ENCODE data around the gene THADA.

Gene THADA

DNA sequence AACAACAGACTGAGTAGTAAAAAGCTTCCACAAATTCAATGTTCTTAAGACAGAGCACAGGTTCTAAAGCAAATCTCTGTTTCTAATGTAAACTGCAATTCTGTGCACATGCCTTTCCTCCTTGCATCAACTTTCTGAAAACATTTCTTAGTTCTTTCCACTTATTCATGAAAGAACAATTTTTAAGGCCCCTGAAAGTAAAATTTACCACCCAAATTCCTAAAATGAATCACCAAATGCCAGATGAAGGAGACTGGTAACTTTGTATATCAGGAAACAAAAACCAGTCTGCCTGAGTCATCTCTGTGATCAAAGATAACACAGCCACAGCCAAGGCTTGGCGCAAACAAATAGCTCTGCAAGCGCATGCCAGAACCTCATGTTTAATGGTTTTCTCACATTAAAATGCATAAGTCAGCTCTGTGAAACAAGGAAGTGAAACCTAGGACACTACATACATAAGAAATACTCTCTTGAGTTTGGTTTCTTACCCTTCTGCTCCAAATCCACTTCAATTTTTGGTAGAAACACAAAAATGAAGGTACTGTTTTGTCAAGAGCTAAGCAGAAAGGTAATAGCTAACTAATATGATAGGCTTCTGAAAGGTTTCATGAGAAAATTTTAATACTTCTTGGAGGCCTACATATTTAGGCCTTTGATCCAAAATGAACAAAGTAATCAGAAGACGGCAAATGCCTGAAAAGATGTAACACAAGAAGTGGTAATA, 169.4 kb downstream of the THADA start:
- Histone ChIP-seq H3K4me3 (ENCODE audit: severe bottlenecking) (no peak overlapping the region), H3K4me1 (ENCODE audit: insufficient read depth, poor library complexity, severe bottlenecking) (peaks cover 43% of the 10 kb centered on the region), H3K9me3 (ENCODE audit: severe bottlenecking) (no peaks in the 10 kb centered on the region), H3K27ac (ENCODE audit: poor library complexity, severe bottlenecking) (peak overlapping the region; percentile 83), H3K27me3 (ENCODE audit: insufficient read depth, poor library complexity, severe bottlenecking) (no peaks in the 10 kb centered on the region), H3K36me3 (ENCODE audit: low read depth) (peaks cover 6% of the 10 kb centered on the region)
- DNase-seq (ENCODE audit: low spot score) (peak; percentile 78), ATAC-seq (ENCODE audit: low read depth) (peak; percentile 95)
- TF ChIP-seq, protein P1, sequence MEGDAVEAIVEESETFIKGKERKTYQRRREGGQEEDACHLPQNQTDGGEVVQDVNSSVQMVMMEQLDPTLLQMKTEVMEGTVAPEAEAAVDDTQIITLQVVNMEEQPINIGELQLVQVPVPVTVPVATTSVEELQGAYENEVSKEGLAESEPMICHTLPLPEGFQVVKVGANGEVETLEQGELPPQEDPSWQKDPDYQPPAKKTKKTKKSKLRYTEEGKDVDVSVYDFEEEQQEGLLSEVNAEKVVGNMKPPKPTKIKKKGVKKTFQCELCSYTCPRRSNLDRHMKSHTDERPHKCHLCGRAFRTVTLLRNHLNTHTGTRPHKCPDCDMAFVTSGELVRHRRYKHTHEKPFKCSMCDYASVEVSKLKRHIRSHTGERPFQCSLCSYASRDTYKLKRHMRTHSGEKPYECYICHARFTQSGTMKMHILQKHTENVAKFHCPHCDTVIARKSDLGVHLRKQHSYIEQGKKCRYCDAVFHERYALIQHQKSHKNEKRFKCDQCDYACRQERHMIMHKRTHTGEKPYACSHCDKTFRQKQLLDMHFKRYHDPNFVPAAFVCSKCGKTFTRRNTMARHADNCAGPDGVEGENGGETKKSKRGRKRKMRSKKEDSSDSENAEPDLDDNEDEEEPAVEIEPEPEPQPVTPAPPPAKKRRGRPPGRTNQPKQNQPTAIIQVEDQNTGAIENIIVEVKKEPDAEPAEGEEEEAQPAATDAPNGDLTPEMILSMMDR (IDR thresholded peaks at IDR 0.05; ENCODE audit: poor library complexity, severe bottlenecking), result no peak

DNA sequence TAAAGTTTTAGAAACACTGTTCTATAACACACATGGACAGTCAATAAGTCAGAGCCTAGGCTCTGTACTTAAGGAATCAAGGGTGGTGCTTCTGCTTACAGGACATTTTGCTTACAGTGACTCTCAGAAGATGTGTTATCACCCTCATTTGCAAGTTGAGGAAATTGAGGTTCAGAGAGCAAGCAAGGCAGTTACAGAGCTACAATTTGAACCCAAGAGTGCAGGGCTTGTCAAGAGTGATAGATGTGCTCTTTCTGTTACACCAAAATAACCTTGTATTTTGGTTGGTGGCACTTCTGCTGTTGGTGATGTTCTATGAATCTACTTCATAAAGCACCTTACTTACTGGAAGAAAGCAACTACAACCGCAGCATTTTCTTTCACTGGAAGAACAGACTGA, 170.2 kb downstream of the THADA start:
- peaks cover 49% of the 10 kb centered on the region for H3K4me1 ChIP-seq (ENCODE audit: insufficient read depth, poor library complexity, severe bottlenecking)

DNA sequence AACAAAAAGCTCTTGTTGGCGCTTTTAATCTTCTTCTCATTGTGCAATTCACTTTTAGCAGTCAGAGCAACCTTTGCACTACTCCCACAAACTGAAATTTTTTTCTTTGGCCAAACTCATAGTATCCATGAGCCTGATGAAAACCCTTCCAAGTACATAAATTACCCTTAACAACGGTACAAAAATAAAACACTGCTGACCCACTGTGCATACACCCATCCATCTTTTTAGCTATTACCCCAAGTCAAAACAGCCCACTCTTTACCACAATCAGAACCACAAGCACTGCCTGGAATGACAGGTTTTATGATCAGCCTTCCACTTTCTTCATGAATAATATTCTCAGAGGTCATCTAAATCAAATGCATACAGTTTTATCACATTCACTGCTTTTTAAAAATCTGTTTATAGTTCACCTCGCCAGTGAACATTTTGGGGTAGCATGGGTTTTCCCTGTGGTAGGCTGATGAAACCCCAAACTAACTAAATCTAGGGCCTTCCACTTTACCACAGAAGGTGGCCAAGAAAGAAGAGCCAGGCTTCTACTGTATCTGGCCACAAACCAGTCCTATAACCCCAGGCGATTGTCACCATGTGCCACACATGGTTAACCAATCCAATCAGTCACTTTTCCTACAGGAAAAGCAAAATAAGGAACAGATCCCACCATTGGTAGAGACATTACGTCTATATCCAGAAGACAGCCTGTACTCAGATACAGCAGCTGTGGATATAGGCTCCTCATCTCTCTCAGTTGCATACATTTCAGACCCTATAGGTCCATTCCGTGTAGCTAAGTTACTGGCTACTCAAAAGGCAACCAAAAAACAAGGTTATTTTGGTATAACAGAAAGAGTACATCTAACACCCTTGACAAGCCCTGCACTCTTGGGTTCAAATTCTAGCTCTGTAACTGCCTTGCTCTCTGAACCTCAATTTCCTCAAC, 171.3 kb downstream of the THADA start:
- TF ChIP-seq, protein P1 (IDR thresholded peaks at IDR 0.05; ENCODE audit: poor library complexity, severe bottlenecking), result no peak
- Histone ChIP-seq H3K4me1 (ENCODE audit: insufficient read depth, poor library complexity, severe bottlenecking) (peaks cover 46% of the 10 kb centered on the region), H3K9me3 (ENCODE audit: severe bottlenecking) (no peaks in the 10 kb centered on the region), H3K4me3 (ENCODE audit: severe bottlenecking) (no peak overlapping the region), H3K27me3 (ENCODE audit: insufficient read depth, poor library complexity, severe bottlenecking) (no peaks in the 10 kb centered on the region), H3K36me3 (ENCODE audit: low read depth) (peaks cover 6% of the 10 kb centered on the region), H3K27ac (ENCODE audit: poor library complexity, severe bottlenecking) (no peak overlapping the region)
- ATAC-seq (ENCODE audit: low read depth) (no peak), DNase-seq (ENCODE audit: low spot score) (no peak)

More for the DNA sequence above, 170.2 kb downstream of the THADA start:
- Histone ChIP-seq H3K27ac (ENCODE audit: poor library complexity, severe bottlenecking) (peak overlapping the region; percentile 83), H3K36me3 (ENCODE audit: low read depth) (peaks cover 6% of the 10 kb centered on the region), H3K27me3 (ENCODE audit: insufficient read depth, poor library complexity, severe bottlenecking) (no peaks in the 10 kb centered on the region), H3K4me3 (ENCODE audit: severe bottlenecking) (no peak overlapping the region), H3K9me3 (ENCODE audit: severe bottlenecking) (no peaks in the 10 kb centered on the region)
- DNase-seq (ENCODE audit: low spot score), result no peak
- ATAC-seq (ENCODE audit: low read depth), result no peak
- TF ChIP-seq, protein P1 (IDR thresholded peaks at IDR 0.05; ENCODE audit: poor library complexity, severe bottlenecking), result no peak

DNA sequence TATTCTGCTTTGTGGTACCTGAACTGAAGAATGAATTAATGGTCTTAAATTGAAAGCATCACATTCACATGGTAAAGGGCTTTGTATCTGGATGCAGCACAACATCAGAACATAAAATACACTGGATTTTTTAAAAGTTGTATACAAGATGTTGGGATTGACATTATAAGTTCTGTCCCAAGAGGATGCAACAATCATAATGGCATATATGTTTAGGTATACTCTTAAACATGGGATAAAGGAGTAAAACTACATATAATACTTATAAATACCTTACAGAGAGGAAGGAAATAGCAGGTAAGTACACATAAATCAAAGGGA, 171.9 kb downstream of the THADA start:
- no peak for ATAC-seq (ENCODE audit: low read depth)
- no peak for DNase-seq (ENCODE audit: low spot score)
- Histone ChIP-seq H3K9me3 (ENCODE audit: severe bottlenecking) (no peaks in the 10 kb centered on the region), H3K4me3 (ENCODE audit: severe bottlenecking) (no peak overlapping the region), H3K4me1 (ENCODE audit: insufficient read depth, poor library complexity, severe bottlenecking) (peaks cover 41% of the 10 kb centered on the region), H3K36me3 (ENCODE audit: low read depth) (peaks cover 6% of the 10 kb centered on the region), H3K27ac (ENCODE audit: poor library complexity, severe bottlenecking) (no peak overlapping the region), H3K27me3 (ENCODE audit: insufficient read depth, poor library complexity, severe bottlenecking) (no peaks in the 10 kb centered on the region)
- TF ChIP-seq, protein P1 (IDR thresholded peaks at IDR 0.05; ENCODE audit: poor library complexity, severe bottlenecking), result no peak

All from RWPE2 (cell line).